SIG-M5 (cell line): ENCODE results near the gene CTNNA2.

Source experiments
- DNase-seq: peaks from one replicate; lab custom pipeline; 2025; lab: John Stamatoyannopoulos, UW

The CTNNA2 gene

GRCh38 chr2:79713131-79713785, 200.4 kb downstream of the CTNNA2 start:
- no peak for DNase-seq

GRCh38 chr2:79714283-79714682, 201.4 kb downstream of the CTNNA2 start:
- DNase-seq = no peak

DNA sequence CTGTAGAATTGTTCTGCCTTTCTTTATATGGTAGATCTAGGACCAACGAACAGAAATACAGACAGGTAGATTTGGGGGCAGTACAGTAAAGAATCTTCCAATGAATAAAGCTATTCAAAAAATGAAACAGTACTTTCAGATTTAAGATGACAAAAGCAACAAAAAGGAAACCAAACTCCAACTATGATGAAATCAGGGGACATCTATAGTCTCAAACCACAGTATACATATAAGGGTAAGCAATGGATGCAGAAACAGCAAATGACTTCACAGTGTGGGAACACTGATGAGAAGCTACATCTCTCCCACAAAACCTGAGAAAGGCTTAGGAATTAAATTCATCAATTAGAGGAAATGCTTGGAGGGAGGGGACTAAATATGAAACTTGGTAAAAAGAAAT, 202.5 kb downstream of the CTNNA2 start:
- no peak for DNase-seq

GRCh38 chr2:79716266-79716665, 203.4 kb downstream of the CTNNA2 start:
- DNase-seq = no peak

GRCh38 chr2:79717364-79718007, 204.6 kb downstream of the CTNNA2 start:
- DNase-seq = no peak

DNA sequence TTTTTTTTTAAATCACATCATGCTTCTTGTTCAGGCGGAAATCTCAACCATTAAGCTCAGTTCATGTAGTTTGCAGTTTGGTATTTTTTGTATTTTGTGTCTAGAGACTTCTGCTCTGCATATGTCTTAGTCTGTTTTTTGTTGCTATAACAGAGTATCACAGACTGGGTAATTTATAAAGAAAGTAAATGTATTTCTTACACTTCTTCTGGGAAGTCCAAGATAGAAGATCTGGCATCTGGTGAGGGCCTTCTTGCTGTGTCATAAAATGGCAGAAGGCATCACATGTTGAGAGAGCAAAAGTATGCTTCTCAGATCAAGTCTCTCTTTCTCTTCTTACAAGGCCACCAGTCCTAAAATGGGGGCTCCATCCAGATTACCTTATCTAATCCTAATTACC, 208.2 kb downstream of the CTNNA2 start:
- no peak for DNase-seq

DNA sequence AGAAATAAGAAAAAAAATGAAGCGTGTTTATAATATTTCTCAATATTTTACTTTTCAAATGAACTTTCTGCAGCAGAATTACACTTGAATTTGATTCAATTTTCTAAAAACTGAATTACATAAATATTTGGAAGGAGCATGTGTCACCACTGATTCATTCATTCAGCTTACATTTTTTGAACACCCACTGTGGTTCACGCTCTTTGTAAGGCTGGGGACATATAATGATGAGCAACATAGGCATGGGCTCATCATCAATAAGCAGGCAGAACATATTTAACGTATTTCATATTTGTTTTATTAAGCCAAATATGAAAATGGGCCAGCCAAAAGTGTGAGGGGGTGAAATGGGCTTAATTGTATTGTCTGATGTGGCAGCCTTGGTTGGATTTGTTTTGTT, 209.1 kb downstream of the CTNNA2 start:
- no peak for DNase-seq

DNA sequence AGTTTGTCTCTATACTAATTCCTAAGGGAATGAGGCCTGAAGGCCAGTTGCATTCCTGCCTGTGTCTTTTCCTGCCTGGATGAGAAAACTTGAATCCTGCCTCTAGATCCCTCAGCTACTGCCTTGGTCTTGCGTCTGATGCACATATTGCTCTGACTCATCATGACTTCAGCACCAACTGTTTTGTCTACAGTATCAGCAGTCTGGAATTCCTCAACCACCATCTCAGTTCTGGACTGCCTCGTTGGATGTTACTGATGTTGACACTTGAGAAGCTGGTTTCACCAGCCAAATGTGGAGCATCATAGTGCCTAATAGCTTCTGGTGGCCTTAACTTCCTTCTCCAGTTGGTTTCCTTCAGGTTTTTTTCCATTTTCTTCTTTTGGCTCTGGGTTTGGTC, 211.0 kb downstream of the CTNNA2 start:
- no peak for DNase-seq

DNA sequence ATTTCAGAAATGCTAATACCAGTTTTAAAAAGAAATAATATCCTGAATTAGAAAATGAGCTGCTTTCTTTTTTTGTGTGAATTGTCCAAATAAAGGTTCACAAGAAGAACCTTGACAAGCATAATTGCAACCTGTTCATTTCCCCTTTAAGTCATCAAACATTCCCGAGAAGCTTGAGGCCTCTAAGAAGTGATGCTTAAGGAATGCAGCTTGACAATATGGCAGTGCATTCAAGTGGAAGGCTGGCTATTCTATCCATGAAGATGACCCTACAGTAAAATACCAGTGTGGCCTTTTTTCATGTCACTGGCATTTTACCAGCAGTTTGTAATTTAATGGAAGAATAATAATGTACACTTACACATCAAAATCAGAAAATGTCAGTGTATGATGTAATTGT, 216.7 kb downstream of the CTNNA2 start:
- DNase-seq = no peak

- no peak for DNase-seq
These were observed 221.7 kb downstream of the CTNNA2 start for GRCh38 chr2:79734518-79734917.

GRCh38 chr2:79740879-79741443, 228.1 kb downstream of the CTNNA2 start:
- no peak for DNase-seq

DNA sequence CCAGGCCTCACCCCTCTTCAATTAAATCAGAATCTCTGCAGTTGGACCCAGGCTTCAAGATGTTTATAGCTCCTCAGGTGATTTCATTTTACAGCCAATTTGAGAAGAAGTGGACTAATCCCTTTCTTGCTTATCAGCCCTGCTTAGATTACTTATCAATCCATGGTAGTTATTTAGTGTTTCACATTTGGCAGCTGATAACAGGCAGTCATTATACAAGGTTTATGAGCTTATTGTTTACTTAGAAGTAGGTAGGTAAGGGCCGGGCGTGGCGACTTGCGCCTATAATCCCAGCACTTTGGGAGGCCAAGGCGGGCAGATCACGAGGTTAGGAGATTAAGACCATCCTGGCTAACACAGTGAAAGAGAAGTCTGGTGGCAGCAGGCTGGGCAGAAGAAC, 237.5 kb downstream of the CTNNA2 start:
- DNase-seq = no peak

- DNase-seq = no peak
These were observed 244.7 kb downstream of the CTNNA2 start for GRCh38 chr2:79757526-79757925.

DNA sequence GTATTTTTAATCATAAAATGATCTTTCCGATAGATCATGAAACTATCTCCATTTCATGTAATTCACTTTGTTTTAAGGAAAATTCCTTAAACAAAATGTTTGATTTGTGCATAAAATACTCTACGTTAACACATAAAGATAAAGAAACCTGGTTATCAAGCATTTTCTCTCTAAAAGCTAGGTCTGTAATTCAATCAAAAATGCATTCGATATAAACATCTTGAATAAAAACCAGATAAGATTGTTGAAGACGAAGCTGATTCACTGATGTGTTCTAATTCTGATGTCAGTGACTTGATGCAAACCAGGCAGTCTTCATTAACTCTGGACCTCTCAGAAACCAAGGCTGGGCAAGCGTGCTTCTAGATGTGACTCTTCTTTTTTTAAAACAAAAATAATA, 245.2 kb downstream of the CTNNA2 start:
- DNase-seq = no peak

GRCh38 chr2:79758749-79759282, 246.0 kb downstream of the CTNNA2 start:
- no peak for DNase-seq

- DNase-seq = no peak
These were observed 258.1 kb downstream of the CTNNA2 start for GRCh38 chr2:79770926-79771325.

- no peak for DNase-seq
These were observed 258.6 kb downstream of the CTNNA2 start for GRCh38 chr2:79771493-79771892.

GRCh38 chr2:79774016-79774415, 261.2 kb downstream of the CTNNA2 start:
- DNase-seq = no peak

GRCh38 chr2:79776461-79776860, 263.6 kb downstream of the CTNNA2 start:
- DNase-seq = no peak

DNA sequence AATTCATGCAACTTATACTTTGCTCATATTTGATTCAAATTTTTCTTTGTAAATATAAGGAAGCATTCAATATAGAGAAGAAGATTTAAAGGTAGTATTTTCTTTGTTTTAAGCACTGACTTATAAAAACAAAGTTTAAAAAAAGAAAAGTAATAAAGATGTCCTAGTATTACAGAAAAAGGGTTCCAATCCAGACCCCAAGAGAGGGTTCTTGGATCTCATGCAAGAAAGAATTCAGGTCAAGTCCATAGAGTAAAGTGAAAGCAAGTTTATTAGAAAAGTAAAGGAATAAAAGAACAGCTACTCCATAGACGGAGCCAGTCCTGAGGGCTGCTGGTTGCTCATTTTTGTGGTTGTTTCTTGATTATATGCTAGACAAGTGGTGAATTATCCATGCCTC, 267.9 kb downstream of the CTNNA2 start:
- DNase-seq = no peak

GRCh38 chr2:79782576-79783452, 270.0 kb downstream of the CTNNA2 start:
- no peak for DNase-seq

GRCh38 chr2:79788952-79789651, 276.3 kb downstream of the CTNNA2 start:
- DNase-seq = no peak
